Measurements from ENCODE around the gene JAML.
"Not testable (repeated sequence)": the region's sequence is repeated elsewhere in the genome, so short reads cannot be mapped to it uniquely, and the experiment has no call there.

The JAML gene

DNA sequence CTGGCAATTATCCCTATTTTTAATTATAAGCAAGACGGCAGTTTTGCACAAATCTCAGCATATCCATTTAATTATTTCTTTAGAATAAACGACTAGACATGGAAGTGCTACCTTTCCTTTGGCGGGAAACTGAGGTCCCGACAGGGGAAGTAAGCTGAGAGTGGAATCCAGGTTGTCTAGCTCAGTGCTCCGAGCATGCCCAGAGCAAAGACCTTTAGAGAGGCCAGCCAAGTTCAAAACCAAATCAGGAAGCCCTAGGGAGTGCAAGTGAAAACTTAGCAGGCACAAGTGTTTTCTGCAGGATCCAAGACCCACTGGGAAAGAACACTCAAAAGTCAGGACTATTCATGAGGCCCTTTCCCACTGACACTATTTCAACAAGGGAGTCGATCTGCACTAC is 25.7 kb downstream of the JAML start:
- FAIRE-seq: no peak

GRCh38 chr11:118198370-118198769 is 26.4 kb downstream of the JAML start:
- FAIRE-seq: peak; percentile 92
- peak; percentile 46 for DNase-seq (ENCODE audit: insufficient read length, low spot score)

More for the DNA sequence above, 25.7 kb downstream of the JAML start:
- DNase-seq (ENCODE audit: insufficient read length, low spot score): no peak

- FAIRE-seq: no peak
- no peak for DNase-seq (ENCODE audit: insufficient read length, low spot score)
Observed at GRCh38 chr11:118194835-118195627, 29.8 kb downstream of the JAML start.

DNA sequence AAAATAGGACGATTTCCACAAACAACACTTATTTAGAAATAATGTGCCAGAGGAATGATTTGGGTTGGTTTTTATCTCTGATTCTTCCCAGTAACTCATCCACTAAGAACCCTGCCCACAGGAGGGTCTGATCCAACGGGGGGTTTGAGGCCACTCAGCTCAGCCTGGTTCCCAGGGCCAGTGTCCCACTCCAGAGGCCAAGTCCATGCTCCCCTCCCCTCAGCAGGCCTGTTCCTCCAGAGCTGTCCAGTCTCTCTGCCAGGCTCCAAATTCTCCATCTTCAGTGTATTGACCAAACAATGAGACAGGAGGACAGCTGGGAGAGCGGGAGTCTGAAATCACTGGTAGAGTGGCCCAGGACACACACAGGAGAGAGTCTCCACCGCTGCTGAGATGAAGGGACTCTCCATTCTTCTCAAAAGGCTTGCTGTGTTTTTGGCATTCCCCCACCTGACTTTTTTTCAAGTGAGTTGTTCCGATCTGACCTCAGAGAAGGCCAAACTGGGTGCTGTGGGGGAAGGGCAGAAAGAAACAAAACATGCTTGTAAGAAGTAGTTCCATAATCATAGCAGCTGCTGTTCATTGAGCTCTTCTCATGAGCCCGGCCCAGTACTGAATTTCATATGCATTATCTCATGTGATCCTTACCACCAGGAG is 30.8 kb downstream of the JAML start:
- DNase-seq (ENCODE audit: insufficient read length, low spot score) (no peak), FAIRE-seq (no peak)

DNA sequence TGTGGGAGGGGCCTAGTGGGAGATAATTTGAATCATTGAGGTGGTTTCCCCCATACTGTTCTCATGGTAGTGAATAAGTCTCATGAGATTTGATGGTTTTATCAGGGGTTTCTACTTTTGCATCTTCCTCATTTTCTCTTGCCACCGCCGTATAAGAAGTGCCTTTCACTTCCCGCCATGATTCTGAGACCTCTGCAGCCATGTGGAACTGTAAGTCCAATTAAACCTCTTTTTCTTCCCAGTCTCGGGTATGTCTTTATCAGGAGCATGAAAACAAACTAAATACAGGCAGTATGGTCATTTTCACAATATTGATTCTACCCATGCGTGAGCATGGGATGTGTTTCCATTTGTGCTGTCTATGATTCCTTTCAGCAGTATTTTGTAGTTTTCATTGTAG is 32.0 kb downstream of the JAML start:
- not testable (repeated sequence) for DNase-seq (ENCODE audit: insufficient read length, low spot score); FAIRE-seq

DNA sequence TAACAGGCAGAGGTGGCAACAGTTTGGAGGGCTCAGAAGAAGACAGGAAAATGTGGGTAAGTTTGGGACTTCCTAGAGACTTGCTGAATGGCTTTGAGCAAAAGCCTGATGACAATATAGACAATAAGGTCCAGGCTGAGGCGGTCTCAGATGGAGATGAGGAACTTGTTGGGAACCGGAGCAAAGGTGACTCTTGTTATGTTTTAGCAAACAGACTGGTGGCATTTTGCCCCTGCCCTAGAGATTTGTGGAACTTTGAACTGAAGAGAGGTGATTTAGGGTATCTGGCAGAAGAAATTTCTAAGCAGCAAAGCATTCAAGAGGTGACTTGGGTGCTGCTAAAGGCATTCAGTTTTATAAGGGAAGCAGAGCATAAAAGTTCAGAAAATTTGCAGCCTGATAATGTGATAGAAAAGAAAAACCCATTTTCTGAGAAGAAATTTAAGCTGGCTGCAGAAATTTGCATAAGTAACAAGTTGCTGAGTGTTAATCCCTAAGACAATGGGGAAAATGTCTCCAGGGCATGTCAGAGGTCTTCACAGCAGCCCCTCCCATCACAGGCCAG is 33.8 kb downstream of the JAML start:
- not testable (repeated sequence) for FAIRE-seq; DNase-seq (ENCODE audit: insufficient read length, low spot score)

DNA sequence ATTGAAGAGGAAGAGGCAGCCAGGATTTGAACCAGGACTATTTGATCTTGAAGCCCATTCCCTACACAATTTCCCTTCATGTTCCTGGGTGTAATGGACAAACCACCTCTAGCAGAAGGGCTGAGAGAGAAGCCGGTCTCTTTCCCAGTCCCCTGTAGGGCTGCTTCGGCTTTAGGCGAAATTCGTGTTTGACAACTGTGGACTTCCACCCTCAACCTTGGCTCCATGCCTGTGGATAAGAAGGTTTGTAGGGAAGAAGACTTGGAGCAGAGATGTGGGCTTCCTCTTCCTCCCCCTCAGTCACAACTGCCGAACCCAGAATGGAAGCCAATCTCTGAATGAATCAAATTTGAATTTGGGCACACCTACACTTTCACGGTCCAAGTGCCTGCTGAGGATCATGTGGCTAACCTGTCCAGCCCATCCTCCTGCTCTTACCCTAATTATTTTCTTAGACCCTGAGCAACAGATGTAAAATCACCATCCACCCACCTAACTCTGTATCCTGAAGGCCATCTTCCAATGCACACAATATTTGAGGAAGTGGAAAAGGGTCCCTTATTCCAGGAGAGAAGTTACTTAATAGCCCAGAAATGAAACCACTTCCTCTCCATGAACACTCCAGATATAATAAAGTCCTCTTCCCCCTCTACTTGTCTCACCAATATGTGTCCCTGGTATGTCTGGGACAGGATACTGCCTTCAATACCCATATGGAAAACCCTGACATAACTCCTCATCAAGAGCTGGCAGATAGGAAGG is 38.3 kb downstream of the JAML start:
- no peak for FAIRE-seq
- no peak for DNase-seq (ENCODE audit: insufficient read length, low spot score)

DNA sequence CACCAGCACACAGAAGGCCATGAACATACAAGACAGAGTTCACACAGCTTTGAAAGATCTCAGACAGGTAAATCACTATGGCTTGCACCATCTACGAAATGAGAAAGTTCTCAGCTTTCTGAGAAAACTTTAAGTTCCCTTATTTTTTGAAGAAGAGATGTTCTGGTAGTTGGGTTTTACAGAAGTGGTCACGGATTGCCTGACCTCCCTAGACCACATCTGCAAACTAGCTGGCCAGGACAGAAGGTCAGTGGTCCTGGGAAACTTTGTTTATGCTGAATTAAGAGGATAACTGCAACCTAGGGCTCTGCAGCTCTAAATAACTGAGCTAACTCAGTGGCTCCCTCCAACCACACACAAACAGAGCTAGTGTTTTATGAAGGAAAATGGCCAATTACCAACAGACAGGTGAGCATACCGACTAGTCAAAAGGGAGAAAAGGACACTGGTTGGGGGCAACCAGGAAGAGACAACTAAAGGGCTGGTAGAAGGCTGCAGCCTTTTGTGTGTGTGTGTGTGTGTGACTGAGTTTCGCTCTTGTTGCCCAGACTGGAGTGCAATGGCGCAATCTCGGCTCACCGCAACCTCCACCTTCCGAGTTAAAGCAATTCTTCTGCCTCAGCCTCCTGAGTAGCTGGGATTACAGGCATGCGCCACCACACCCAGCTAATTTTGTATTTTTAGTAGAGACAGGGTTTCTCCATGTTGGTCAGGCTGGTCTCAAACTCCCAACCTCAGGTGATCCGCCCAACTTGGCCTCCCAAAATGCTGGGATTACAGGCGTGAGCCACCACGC is 39.8 kb downstream of the JAML start:
- DNase-seq (ENCODE audit: insufficient read length, low spot score) (no peak), FAIRE-seq (no peak)

DNA sequence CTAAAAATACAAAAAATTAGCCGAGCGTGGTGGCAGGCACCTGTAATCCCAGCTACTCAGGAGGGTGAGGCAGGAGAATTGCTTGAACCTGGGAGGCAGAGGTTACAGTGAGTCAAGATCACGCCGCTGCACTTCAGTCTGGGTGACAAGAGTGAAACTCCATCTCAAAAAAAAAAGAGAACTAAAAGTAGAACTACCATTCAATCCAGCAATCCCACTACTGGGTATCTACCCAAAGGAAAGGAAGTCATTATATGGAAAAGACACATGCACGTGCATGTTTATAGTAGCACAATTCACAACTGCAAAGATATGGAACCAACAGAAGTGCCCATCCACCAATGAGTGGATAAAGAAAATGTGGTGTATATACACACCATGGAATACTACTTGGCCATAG is 41.1 kb downstream of the JAML start:
- DNase-seq (ENCODE audit: insufficient read length, low spot score); FAIRE-seq: not testable (repeated sequence)

GRCh38 chr11:118180300-118180703 is 44.5 kb downstream of the JAML start:
- no peak for FAIRE-seq
- DNase-seq (ENCODE audit: insufficient read length, low spot score): no peak

- no peak for DNase-seq (ENCODE audit: insufficient read length, low spot score)
- no peak for FAIRE-seq
Observed at GRCh38 chr11:118176778-118177134, 48.1 kb downstream of the JAML start.

DNA sequence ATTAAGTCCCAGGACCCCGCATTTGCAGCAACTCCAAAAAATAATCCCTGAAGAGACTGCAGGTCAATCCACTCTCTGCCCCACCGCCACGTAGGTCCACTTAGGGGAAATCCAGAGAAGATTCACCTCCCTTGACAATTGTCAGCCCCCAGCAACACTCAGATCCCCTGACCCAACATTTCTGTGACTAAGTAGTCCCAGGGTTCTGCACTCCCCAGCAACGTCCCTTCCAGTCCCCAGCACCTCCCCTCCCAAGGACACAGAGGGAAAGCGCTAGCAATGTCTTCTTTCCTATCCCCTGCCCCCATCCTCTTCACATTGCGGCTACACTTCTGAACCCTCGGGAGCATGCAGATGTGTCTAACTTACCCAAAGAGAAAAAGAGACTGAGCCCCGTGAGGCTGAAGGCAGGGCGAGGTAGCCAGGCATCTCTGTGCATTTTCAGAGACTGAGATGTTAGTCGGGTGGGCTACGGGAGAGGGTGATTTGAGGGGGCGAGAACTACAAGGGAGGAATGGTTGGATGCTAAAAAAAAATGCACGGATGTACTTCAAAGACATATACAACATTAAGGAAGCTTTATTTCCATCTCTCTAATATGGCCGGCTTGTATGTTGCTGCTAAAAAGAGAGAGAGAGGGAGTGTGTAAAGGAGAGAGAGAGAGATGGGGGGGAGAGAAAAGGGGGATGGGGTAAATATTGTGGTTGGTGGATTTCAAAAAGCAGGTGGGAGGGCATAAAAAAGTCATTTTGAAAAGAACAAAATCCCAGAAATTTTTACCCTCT is 48.6 kb downstream of the JAML start, which contains the start of gene SCN2B:
Gene SCN2B, minus strand, starts transcription at position 647 of the 785 bp plus-strand sequence. Its CDS starts 208 bp downstream, at position 439.
- DNase-seq (ENCODE audit: insufficient read length, low spot score) (no peak), FAIRE-seq (no peak)

- DNase-seq (ENCODE audit: insufficient read length, low spot score) (no peak), FAIRE-seq (no peak)
Observed at GRCh38 chr11:118175031-118175992, 49.5 kb downstream of the JAML start.

DNA sequence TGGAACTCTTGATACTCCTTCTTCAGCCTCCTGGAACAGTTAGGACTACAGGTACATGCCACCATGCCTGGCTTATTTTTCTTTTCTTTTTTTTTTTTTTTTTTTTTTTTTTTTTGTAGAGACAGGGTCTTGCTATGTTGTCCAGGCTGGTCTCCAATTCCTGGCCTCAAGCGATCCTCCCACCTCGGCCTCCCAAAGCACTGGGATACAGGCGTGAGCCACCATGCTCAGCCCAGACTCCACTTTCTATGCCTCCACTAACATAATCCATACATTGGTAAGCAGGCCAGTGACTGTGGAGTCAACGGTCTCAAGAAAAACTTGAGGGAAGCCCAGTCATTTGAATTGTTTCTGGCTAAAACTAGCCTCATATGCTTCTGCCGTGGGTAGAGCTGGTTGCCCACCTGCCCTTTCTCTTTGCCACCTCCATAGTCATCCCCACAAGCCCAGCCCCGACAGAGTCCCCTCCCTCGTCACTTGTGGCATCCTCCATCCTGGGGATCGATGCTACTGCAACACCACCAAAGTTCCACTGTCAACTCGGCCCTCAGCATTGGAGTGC is 50.7 kb downstream of the JAML start:
- no peak for FAIRE-seq
- no peak for DNase-seq (ENCODE audit: insufficient read length, low spot score)

GRCh38 chr11:118172356-118172755 is 52.5 kb downstream of the JAML start:
- DNase-seq (ENCODE audit: insufficient read length, low spot score) (no peak), FAIRE-seq (no peak)

GRCh38 chr11:118171269-118172062 is 53.3 kb downstream of the JAML start:
- peak; percentile 77 for FAIRE-seq
- peak; percentile 71 for DNase-seq (ENCODE audit: insufficient read length, low spot score)

GRCh38 chr11:118170882-118171268 is 53.9 kb downstream of the JAML start:
- no peak for FAIRE-seq
- DNase-seq (ENCODE audit: insufficient read length, low spot score): no peak
